H1 (cell line): ENCODE results near the gene HEXIM2. TPM values are rescaled to one million over a fixed set of nuclear protein-coding genes. Genes with fewer than 3 reads are reported as not detected.

ENCODE experiments used
- CTCF ChIA-PET: fragments of 300-600 bp; sonication (Branson Sonifier 250); formaldehyde crosslinking; loops from one replicate; lab custom pipeline; 2021; ENCODE audit not compliant: partially characterized antibody; lab: Charles Lee
- POLR2A ChIA-PET: fragments of 300-600 bp; sonication (Branson Sonifier 250); formaldehyde crosslinking; loops from one replicate; lab custom pipeline; 2021; ENCODE audit warnings: inconsistent platforms; ENCODE audit not compliant: partially characterized antibody; lab: Charles Lee
- DNase-seq, 2 experiments: peaks; one replicate each; pipeline versions ENCODE4 v3.0.0 to v3.0.0-alpha.2; 2010 to 2022; ENCODE audit warnings: low spot score in 2 of 2, low read depth in 1 of 2, mixed read lengths in 1 of 2
- FAIRE-seq: peaks from 2 replicates; lab custom pipeline; 2011; peaks lifted over from hg19 to GRCh38; lab: Jason Lieb, UNC
- H2AFZ ChIP-seq: 2 replicates; pipeline ENCODE4 v1.8.1; 2012; ENCODE audit warnings: low read length, inconsistent platforms
- H2AK5ac ChIP-seq: 2 replicates; pipeline ENCODE4 v1.6.1; 2013; ENCODE audit warnings: low read depth, low read length
- H2BK120ac ChIP-seq: replicated peaks from 2 replicates; pipeline ENCODE3; 2013; ENCODE audit warnings: low read depth, low read length, inconsistent platforms
- H2BK12ac ChIP-seq: 2 replicates; pipeline ENCODE4 v1.6.1; 2013; ENCODE audit warnings: low read depth, low read length
- H2BK15ac ChIP-seq: 2 replicates; pipeline ENCODE4 v1.6.1; 2013; ENCODE audit warnings: low read length
- H2BK20ac ChIP-seq: 2 replicates; pipeline ENCODE4 v1.6.1; 2013; ENCODE audit warnings: low read length
- H2BK5ac ChIP-seq: 2 replicates; pipeline ENCODE4 v1.6.1; 2013; ENCODE audit warnings: low read depth, low read length
- H3K14ac ChIP-seq: 2 replicates; pipeline ENCODE4 v1.6.1; 2013; ENCODE audit warnings: inconsistent platforms; ENCODE audit not compliant: insufficient read length
- H3K18ac ChIP-seq: 2 replicates; pipeline ENCODE4 v1.6.1; 2013; ENCODE audit warnings: low read length; ENCODE audit errors: extremely low read depth
- H3K23ac ChIP-seq: 2 replicates; pipeline ENCODE4 v1.6.1; 2013; ENCODE audit warnings: inconsistent platforms; ENCODE audit not compliant: insufficient read length
- H3K23me2 ChIP-seq: 2 replicates; pipeline ENCODE4 v1.6.1; 2013; ENCODE audit warnings: low read depth, low read length
- H3K27ac ChIP-seq: 2 replicates; pipeline ENCODE4 v1.6.1; 2011; ENCODE audit warnings: low read depth, low read length, inconsistent platforms
- H3K27me3 ChIP-seq, 4 experiments: replicated peaks in 1 of 4; 1 replicate in 1 of 4; 2 replicates in 3 of 4; pipeline versions ENCODE4 v1.6.1 to v1.8.1; 2011 to 2013; ENCODE audit warnings: low read length in 3 of 4, mild to moderate bottlenecking in 3 of 4, inconsistent platforms in 2 of 4, mixed read lengths in 2 of 4, moderate library complexity in 1 of 4; ENCODE audit not compliant: control insufficient read depth in 3 of 4, insufficient read depth in 3 of 4; ENCODE audit errors: extremely low read depth in 1 of 4
- H3K36me3 ChIP-seq, 4 experiments: 2 replicates each; pipeline versions ENCODE4 v1.6.1 to v1.8.1; 2011 to 2013; ENCODE audit warnings: mild to moderate bottlenecking in 4 of 4, low read length in 3 of 4, moderate library complexity in 2 of 4, control low read depth in 1 of 4, inconsistent platforms in 1 of 4; ENCODE audit not compliant: insufficient read depth in 4 of 4, control insufficient read depth in 2 of 4
- H3K4ac ChIP-seq: replicated peaks from 2 replicates; pipeline ENCODE3; 2013; ENCODE audit warnings: low read length, low read depth, mixed read lengths, inconsistent platforms; ENCODE audit not compliant: insufficient read length
- H3K4me1 ChIP-seq, 4 experiments: replicated peaks in 1 of 4; 1 replicate in 1 of 4; 2 replicates in 3 of 4; pipeline versions ENCODE4 v1.6.1 to v1.8.1; 2011 to 2013; ENCODE audit warnings: low read length in 3 of 4, inconsistent platforms in 2 of 4, mixed read lengths in 1 of 4; ENCODE audit not compliant: insufficient read depth in 4 of 4, control insufficient read depth in 3 of 4
- H3K4me2 ChIP-seq, 2 experiments: 2 replicates each; pipeline versions ENCODE4 v1.6.1 to v1.8.1; 2011 to 2013; ENCODE audit warnings: low read depth in 2 of 2, low read length in 2 of 2, control low read depth in 1 of 2, inconsistent platforms in 1 of 2, mild to moderate bottlenecking in 1 of 2; ENCODE audit not compliant: insufficient read depth in 1 of 2
- H3K4me3 ChIP-seq, 4 experiments: fragments of 200-600, 300-600 bp in 1 of 4; sonication (generic), shearing (Covaris generic), sonication (Bioruptor Twin) in 1 of 4; 2 replicates each; pipeline versions ENCODE4 v1.5.1 to v1.8.1; 2011 to 2016; ENCODE audit warnings: low read length in 4 of 4, low read depth in 3 of 4, control low read depth in 2 of 4, inconsistent platforms in 2 of 4, mild to moderate bottlenecking in 2 of 4, mixed read lengths in 1 of 4, moderate library complexity in 1 of 4; ENCODE audit not compliant: insufficient read depth in 2 of 4; ENCODE audit errors: extremely low read depth in 1 of 4
- H3K56ac ChIP-seq: replicated peaks from 2 replicates; pipeline ENCODE3; 2013; ENCODE audit warnings: low read depth, mild to moderate bottlenecking, mixed read lengths, low read length, inconsistent platforms; ENCODE audit not compliant: insufficient read length
- H3K79me1 ChIP-seq: 2 replicates; pipeline ENCODE4 v1.6.1; 2013; ENCODE audit warnings: low read depth, low read length, control low read depth
- H3K79me2 ChIP-seq, 2 experiments: 2 replicates each; pipeline versions ENCODE4 v1.6.1 to v1.8.1; 2012 to 2013; ENCODE audit warnings: low read length in 2 of 2, mild to moderate bottlenecking in 2 of 2, inconsistent platforms in 1 of 2; ENCODE audit not compliant: insufficient read depth in 2 of 2, control insufficient read depth in 1 of 2
- H3K9ac ChIP-seq, 4 experiments: replicated peaks in 1 of 4; 1 replicate in 1 of 4; 2 replicates in 3 of 4; pipeline versions ENCODE4 v1.6.1 to v1.8.1; 2011 to 2013; ENCODE audit warnings: low read depth in 3 of 4, low read length in 3 of 4, control low read depth in 2 of 4, mild to moderate bottlenecking in 2 of 4, moderate library complexity in 2 of 4, inconsistent platforms in 1 of 4; ENCODE audit errors: extremely low read depth in 1 of 4
- H3K9me3 ChIP-seq, 2 experiments: 2 replicates each; pipeline versions ENCODE4 v1.6.1 to v1.8.1; 2012 to 2013; ENCODE audit warnings: mild to moderate bottlenecking in 2 of 2, moderate library complexity in 2 of 2, control low read depth in 1 of 2, inconsistent platforms in 1 of 2, low read depth in 1 of 2, low read length in 1 of 2, mixed read lengths in 1 of 2; ENCODE audit not compliant: insufficient read depth in 2 of 2
- H4K20me1 ChIP-seq, 2 experiments: replicated peaks in 1 of 2; 2 replicates each; pipeline versions ENCODE3 to v1.8.1; 2011 to 2013; ENCODE audit warnings: inconsistent platforms in 2 of 2, low read length in 2 of 2, mild to moderate bottlenecking in 1 of 2; ENCODE audit not compliant: insufficient read depth in 2 of 2, control insufficient read depth in 1 of 2
- H4K5ac ChIP-seq: 2 replicates; pipeline ENCODE4 v1.6.1; 2013; ENCODE audit warnings: low read length, low read depth, mixed read lengths, inconsistent platforms; ENCODE audit not compliant: insufficient read length
- H4K8ac ChIP-seq: 2 replicates; pipeline ENCODE4 v1.8.0; 2013; ENCODE audit warnings: mild to moderate bottlenecking, moderate library complexity, low read length, inconsistent platforms; ENCODE audit not compliant: insufficient read depth; ENCODE audit errors: extremely low read depth
- H4K91ac ChIP-seq: replicated peaks from 2 replicates; pipeline ENCODE3; 2013; ENCODE audit warnings: low read length, mixed read lengths, inconsistent platforms; ENCODE audit not compliant: insufficient read length
- HDAC2 ChIP-seq, 2 experiments: fragments of 300-600 bp in 1 of 2; sonication (generic) in 1 of 2; IDR thresholded peaks; 2 replicates each; pipeline ENCODE4 v1.6.1; 2011 to 2012; ENCODE audit warnings: low read depth in 2 of 2, low read length in 2 of 2, mild to moderate bottlenecking in 2 of 2, moderate library complexity in 2 of 2, borderline replicate concordance in 1 of 2, inconsistent platforms in 1 of 2
- HDAC6 ChIP-seq: IDR thresholded peaks from one replicate; pipeline ENCODE4 v1.7.1; 2012; ENCODE audit warnings: low read depth, mild to moderate bottlenecking, inconsistent platforms, low read length, moderate library complexity
- KDM4A ChIP-seq: IDR thresholded peaks from one replicate; pipeline ENCODE4 v1.7.1; 2012; ENCODE audit warnings: low read depth, mild to moderate bottlenecking, moderate library complexity, low read length, inconsistent platforms; ENCODE audit not compliant: severe bottlenecking
- SRF ChIP-seq: IDR thresholded peaks from 2 replicates; pipeline ENCODE4 v1.6.1; 2011; ENCODE audit warnings: mild to moderate bottlenecking, low read depth, low read length, moderate library complexity
- SUZ12 ChIP-seq: fragments of 200-600 bp; sonication (generic); IDR thresholded peaks from 2 replicates; pipeline ENCODE4 v1.6.1; 2012; ENCODE audit warnings: mild to moderate bottlenecking, inconsistent platforms, low read length, moderate library complexity, mixed read lengths
- TAF7 ChIP-seq: optimal IDR thresholded peaks from 2 replicates; pipeline ENCODE3; 2011; ENCODE audit warnings: low read depth, mild to moderate bottlenecking, inconsistent platforms, low read length, moderate library complexity, borderline replicate concordance
- WGBS, 2 experiments: shearing (Covaris generic) in 1 of 2; methylation state at CpG; one replicate each; pipeline versions ENCODE4 v1.1.6 to v1.1.7; 2013 to 2015; ENCODE audit warnings: low lambda C conversion rate in 2 of 2, mixed read lengths in 2 of 2, inconsistent platforms in 1 of 2, low coverage in 1 of 2, missing lambda C conversion rate in 1 of 2; ENCODE audit not compliant: insufficient replicate concordance in 2 of 2, insufficient coverage in 1 of 2, insufficient read length in 1 of 2; ENCODE audit errors: extremely low coverage in 1 of 2, missing lambda C conversion rate in 1 of 2; 5-methylcytosine and 5-hydroxymethylcytosine counted together
- polyA plus RNA-seq, 7 experiments: library from polyadenylated mRNA; depleted of rRNA in 3 of 7; stranded (reverse) in 5 of 7; unstranded in 2 of 7; fragments of >200 nt in 5 of 7; fragments of 200-250 nt in 2 of 7; gene quantifications; 1 replicate in 5 of 7; 2 replicates in 1 of 7; 4 replicates in 1 of 7; pipeline versions ENCODE4 v1.2.1 to v1.2.3, GENCODE V29; 2011 to 2013; ENCODE audit warnings: missing spikeins in 2 of 7, mixed read lengths in 2 of 7
- total RNA-seq: library from RNA; stranded (reverse); fragmentation: NEBNext Ultra II Directional; extraction: Animal tissue kit (Norgen Biotek cat#: 25700); gene quantifications from 2 replicates; pipeline ENCODE4 v1.2.1, GENCODE V29; 2021
- TF ChIP-seq, protein P1 (sequence below): IDR thresholded peaks from 2 replicates; pipeline ENCODE4 v1.6.1; 2012; ENCODE audit warnings: inconsistent platforms

The HEXIM2 gene
- total and polyA plus RNA-seq, 2 of the 8 experiments (the other 6 are each of a cell fraction or from before 2014, with no cell fraction given): 7.5 to 13.2 TPM

DNA sequence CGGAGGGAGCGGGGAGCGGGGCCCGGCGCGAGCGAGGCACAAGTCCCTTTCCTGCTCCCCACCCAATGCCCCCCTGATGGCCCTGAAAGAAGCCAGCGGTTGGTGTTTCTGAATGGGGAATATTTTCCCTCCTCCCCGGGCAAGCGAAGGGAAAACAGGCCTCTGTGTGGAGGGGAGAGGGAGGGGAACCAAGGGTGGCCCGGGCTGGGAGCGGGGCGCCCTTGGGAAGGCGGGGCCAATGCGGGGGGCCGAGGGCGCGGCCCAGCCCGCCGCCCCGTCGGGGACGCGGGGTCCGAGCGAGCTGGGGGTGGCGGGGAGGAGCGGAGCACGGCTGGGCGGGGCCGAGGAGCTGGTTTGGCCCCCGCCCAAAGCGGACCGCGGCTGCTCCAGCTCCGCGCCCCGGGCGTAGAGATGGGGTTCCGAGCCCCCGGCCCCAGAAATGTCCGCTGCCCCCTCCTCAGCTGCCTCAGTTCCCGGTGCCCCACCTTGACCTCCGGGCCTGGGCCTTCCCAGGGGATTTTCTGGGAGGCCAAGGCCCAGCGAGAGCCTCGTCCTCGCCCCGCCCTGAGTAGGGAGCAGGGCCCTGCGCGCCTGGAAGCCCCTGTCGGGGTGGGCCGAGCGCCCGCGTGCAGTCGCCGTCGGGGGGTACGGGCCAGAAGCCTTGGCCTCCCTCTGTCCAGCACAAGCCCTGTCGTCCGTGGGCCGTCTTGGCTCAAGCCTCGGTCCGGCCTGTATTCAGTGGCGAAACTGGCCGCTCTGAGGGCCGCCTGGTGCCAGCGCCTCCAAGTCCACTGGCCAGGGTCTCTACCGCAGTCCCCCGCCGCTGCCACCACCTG, 17.3 kb upstream of the HEXIM2 start:
- peak in 1 of 2 experiments; percentile 83 for DNase-seq
- H3K23me2 ChIP-seq: peaks cover 16% of the 10 kb centered on the region; the same call in 1 of the 2 replicates
- peak overlapping the region; percentile 47; the same call in 1 of the 2 replicates for H2BK5ac ChIP-seq
- H3K23ac ChIP-seq: no peak overlapping the region
- no peaks in the 10 kb centered on the region for H4K20me1 ChIP-seq
- ChIA-PET POLR2A (interaction anchor here (1.5 to 20.3 kb wide), 3 partner anchors 9 to 23 kb away, joined by 4 to 1076 read pairs (median 185); partner anchors contain the start of genes ACBD4, HEXIM2 and PLCD3), CTCF (interaction anchor here (0.5 to 9.4 kb wide), 10 partner anchors 10 to 848 kb away, joined by 3 to 187 read pairs (median 4); partner anchors contain the start of gene ACBD4)
- peak overlapping the region; percentile 10 for H3K56ac ChIP-seq
- peak overlapping the region; percentile 55 for H4K5ac ChIP-seq
- H4K8ac ChIP-seq: peak overlapping the region; percentile 81
- H2AK5ac ChIP-seq: peak overlapping the region; percentile 99; the same call in 1 of the 2 replicates
- peaks cover 3 to 23% (median 19%) of the 10 kb centered on the region in 4 experiments for H3K4me1 ChIP-seq
- no peak for FAIRE-seq
- no peaks in the 10 kb centered on the region for H3K9me3 ChIP-seq
- no peak overlapping the region for H2AFZ ChIP-seq
- no peak overlapping the region for H2BK12ac ChIP-seq
- peak overlapping the region; percentile 81 for H3K4me2 ChIP-seq
- peak overlapping the region; percentile 41 for H3K4ac ChIP-seq
- no peaks in the 10 kb centered on the region for H3K27me3 ChIP-seq
- no peaks in the 10 kb centered on the region for H3K79me1 ChIP-seq
- no peak overlapping the region for H3K14ac ChIP-seq
- peak overlapping the region; percentile 34 to 69 (median 52) for H3K4me3 ChIP-seq
- peak overlapping the region; percentile 95; the same call in 1 of the 2 replicates for H2BK15ac ChIP-seq
- H3K9ac ChIP-seq: no peak overlapping the region; a peak in 1 of 7 replicates
- peak overlapping the region; percentile 61 for H4K91ac ChIP-seq
- no peak overlapping the region for H2BK20ac ChIP-seq
- no peaks in the 10 kb centered on the region for H3K36me3 ChIP-seq
- no peak overlapping the region for H3K27ac ChIP-seq
- peaks cover 0 to under 1% of the 10 kb centered on the region in 2 experiments; a peak in 1 of 4 replicates for H3K79me2 ChIP-seq
- peak overlapping the region; percentile 78 for H3K18ac ChIP-seq
- 25% methylated on average over 28 of the region's 71 CpGs; no CpG with 5 or more reads in 1 of the 2 experiments for WGBS, 2 experiments
- H2BK120ac ChIP-seq: no peak overlapping the region
- TF ChIP-seq SUZ12: no peak
- TF ChIP-seq, protein P1, sequence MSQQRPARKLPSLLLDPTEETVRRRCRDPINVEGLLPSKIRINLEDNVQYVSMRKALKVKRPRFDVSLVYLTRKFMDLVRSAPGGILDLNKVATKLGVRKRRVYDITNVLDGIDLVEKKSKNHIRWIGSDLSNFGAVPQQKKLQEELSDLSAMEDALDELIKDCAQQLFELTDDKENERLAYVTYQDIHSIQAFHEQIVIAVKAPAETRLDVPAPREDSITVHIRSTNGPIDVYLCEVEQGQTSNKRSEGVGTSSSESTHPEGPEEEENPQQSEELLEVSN: no peak
- no peak for TF ChIP-seq TAF7
- TF ChIP-seq HDAC2 (IDR thresholded peaks at IDR 0.05; ENCODE audit: borderline replicate concordance in 1 of 2, low read depth in 2 of 2, low read length in 2 of 2): 0 out of 4 replicates have a peak, but pooled peaks of 1 of the 2 experiments have one; percentile 41
- TF ChIP-seq HDAC6: no peak
- TF ChIP-seq SRF: no peak
- peak; percentile 68 for TF ChIP-seq KDM4A
